Fibroblast of mammary gland (primary cell): ENCODE data around the gene ALOX15B.

ENCODE experiments used
- DNase-seq: peaks from one replicate; pipeline ENCODE4 v3.0.0-alpha.2; 2010; ENCODE audit warnings: low read depth
- H3K4me3 ChIP-seq: 2 replicates; pipeline ENCODE4 v1.5.1; 2011; ENCODE audit warnings: low read depth, mild to moderate bottlenecking, low read length, moderate library complexity; ENCODE audit not compliant: control insufficient read depth
- CTCF ChIP-seq: conservative IDR thresholded peaks from 2 replicates; pipeline ENCODE4 v1.5.1; 2011; ENCODE audit warnings: low read depth, low read length, inconsistent platforms; ENCODE audit not compliant: control insufficient read depth, insufficient read depth

Gene ALOX15B

GRCh38 chr17:8069587-8069860 lies 30.7 kb downstream of the ALOX15B start:
- TF ChIP-seq CTCF = no peak
- no peak for DNase-seq

GRCh38 chr17:8071496-8071895 lies 32.6 kb downstream of the ALOX15B start:
- no peak overlapping the region for H3K4me3 ChIP-seq
- TF ChIP-seq CTCF = no peak
- no peak for DNase-seq

More at GRCh38 chr17:8069587-8069860, 30.7 kb downstream of the ALOX15B start:
- no peak overlapping the region for H3K4me3 ChIP-seq

GRCh38 chr17:8072341-8072728 lies 33.5 kb downstream of the ALOX15B start:
- H3K4me3 ChIP-seq = no peak overlapping the region
- no peak for TF ChIP-seq CTCF
- no peak for DNase-seq

- no peak overlapping the region for H3K4me3 ChIP-seq
- DNase-seq = no peak
- TF ChIP-seq CTCF = no peak
Observed at GRCh38 chr17:8072729-8073461, 34.0 kb downstream of the ALOX15B start.

- peak; percentile 57 for DNase-seq
- TF ChIP-seq CTCF = peak; percentile 85
- no peak overlapping the region for H3K4me3 ChIP-seq
Observed at GRCh38 chr17:8073627-8074484, 35.0 kb downstream of the ALOX15B start.

- H3K4me3 ChIP-seq = no peak overlapping the region
- TF ChIP-seq CTCF = no peak
- no peak for DNase-seq
Observed at GRCh38 chr17:8074554-8074953, 35.7 kb downstream of the ALOX15B start.
